H9 (cell line): ENCODE data around the gene LMBR1. TPM values are rescaled to one million over a fixed set of nuclear protein-coding genes. Genes with fewer than 3 reads are reported as not detected.

ENCODE experiments used
- DNase-seq: peaks from one replicate; pipeline ENCODE4 v3.0.0-alpha.2; 2017
- H2AFZ ChIP-seq: one replicate; pipeline ENCODE4 v1.6.1; 2013; ENCODE audit warnings: mild to moderate bottlenecking, low read length, control low read depth, moderate library complexity
- H2AK5ac ChIP-seq: 2 replicates; pipeline ENCODE4 v1.6.1; 2013; ENCODE audit warnings: low read length, control low read depth, mixed read lengths; ENCODE audit not compliant: insufficient read length
- H2BK120ac ChIP-seq: one replicate; pipeline ENCODE4 v1.6.1; 2013; ENCODE audit warnings: low read depth, mild to moderate bottlenecking, low read length, control low read depth, inconsistent platforms; ENCODE audit not compliant: poor library complexity, severe bottlenecking
- H2BK12ac ChIP-seq: 2 replicates; pipeline ENCODE4 v1.6.1; 2013; ENCODE audit warnings: low read length, control low read depth, mixed read lengths, low read depth; ENCODE audit not compliant: insufficient read length
- H2BK15ac ChIP-seq: 2 replicates; pipeline ENCODE4 v1.6.1; 2013; ENCODE audit warnings: low read depth, low read length, control low read depth
- H2BK20ac ChIP-seq: one replicate; pipeline ENCODE4 v1.6.1; 2013; ENCODE audit warnings: low read depth, mild to moderate bottlenecking, low read length, control low read depth, inconsistent platforms; ENCODE audit not compliant: poor library complexity, severe bottlenecking
- H2BK5ac ChIP-seq: 2 replicates; pipeline ENCODE4 v1.6.1; 2013; ENCODE audit warnings: low read length, control low read depth, mixed read lengths; ENCODE audit not compliant: insufficient read length
- H3K14ac ChIP-seq: 2 replicates; pipeline ENCODE4 v1.6.1; 2013; ENCODE audit warnings: low read length, control low read depth; ENCODE audit not compliant: insufficient read depth
- H3K18ac ChIP-seq: 2 replicates; pipeline ENCODE4 v1.6.1; 2013; ENCODE audit warnings: low read depth, mild to moderate bottlenecking, mixed read lengths, low read length, control low read depth; ENCODE audit not compliant: insufficient read length
- H3K23ac ChIP-seq: 2 replicates; pipeline ENCODE4 v1.6.1; 2013; ENCODE audit warnings: low read length, control low read depth, mixed read lengths, low read depth; ENCODE audit not compliant: insufficient read length
- H3K23me2 ChIP-seq: 2 replicates; pipeline ENCODE4 v1.6.1; 2013; ENCODE audit warnings: low read depth, mild to moderate bottlenecking, mixed read lengths, low read length, control low read depth; ENCODE audit not compliant: insufficient read length, poor library complexity, severe bottlenecking
- H3K27ac ChIP-seq: 2 replicates; pipeline ENCODE4 v1.5.1; 2013; ENCODE audit warnings: low read length, control low read depth, mixed read lengths, low read depth; ENCODE audit not compliant: insufficient read length
- H3K27me3 ChIP-seq: 2 replicates; pipeline ENCODE4 v1.6.1; 2013; ENCODE audit warnings: low read length, control low read depth, inconsistent platforms; ENCODE audit not compliant: insufficient read depth
- H3K4ac ChIP-seq: 2 replicates; pipeline ENCODE4 v1.6.1; 2013; ENCODE audit warnings: low read depth, mild to moderate bottlenecking, control low read depth, inconsistent platforms, low read length, moderate library complexity
- H3K4me1 ChIP-seq: 2 replicates; pipeline ENCODE4 v1.6.1; 2013; ENCODE audit warnings: low read length, control low read depth, inconsistent platforms; ENCODE audit not compliant: insufficient read depth
- H3K4me2 ChIP-seq: 2 replicates; pipeline ENCODE4 v1.6.1; 2013; ENCODE audit warnings: low read length, control low read depth, mixed read lengths; ENCODE audit not compliant: insufficient read length, insufficient read depth
- H3K56ac ChIP-seq: 2 replicates; pipeline ENCODE4 v1.6.1; 2013; ENCODE audit warnings: low read depth, mild to moderate bottlenecking, mixed read lengths, low read length, control low read depth; ENCODE audit not compliant: insufficient read length
- H3K79me1 ChIP-seq: 2 replicates; pipeline ENCODE4 v1.6.1; 2013; ENCODE audit warnings: low read depth, mild to moderate bottlenecking, moderate library complexity, low read length, control low read depth, inconsistent platforms; ENCODE audit not compliant: insufficient read depth, poor library complexity, severe bottlenecking
- H3K79me2 ChIP-seq: 2 replicates; pipeline ENCODE4 v1.6.1; 2013; ENCODE audit warnings: low read length, control low read depth, inconsistent platforms; ENCODE audit not compliant: insufficient read depth
- H3K9ac ChIP-seq: 2 replicates; pipeline ENCODE4 v1.6.1; 2013; ENCODE audit warnings: low read length, control low read depth, mixed read lengths; ENCODE audit not compliant: insufficient read length; ENCODE audit errors: extremely low read depth
- H3K9me3 ChIP-seq: one replicate; pipeline ENCODE4 v1.6.1; 2013; ENCODE audit warnings: low read depth, low read length, inconsistent platforms; ENCODE audit not compliant: control insufficient read depth
- H3T11ph ChIP-seq: one replicate; pipeline ENCODE4 v1.6.1; 2013; ENCODE audit warnings: mild to moderate bottlenecking, low read length, control low read depth, inconsistent platforms
- H4K20me1 ChIP-seq: one replicate; pipeline ENCODE4 v1.6.1; 2013; ENCODE audit not compliant: control insufficient read depth, insufficient read length, insufficient read depth
- H4K5ac ChIP-seq: 2 replicates; pipeline ENCODE4 v1.6.1; 2013; ENCODE audit warnings: low read depth, mild to moderate bottlenecking, mixed read lengths, low read length, control low read depth; ENCODE audit not compliant: insufficient read length
- H4K8ac ChIP-seq: replicated peaks from 2 replicates; pipeline ENCODE4 v1.6.1; 2013; ENCODE audit warnings: low read length, control low read depth, mixed read lengths, low read depth; ENCODE audit not compliant: insufficient read length
- H4K91ac ChIP-seq: 2 replicates; pipeline ENCODE4 v1.6.1; 2013; ENCODE audit warnings: low read depth, mild to moderate bottlenecking, moderate library complexity, mixed read lengths, low read length, control low read depth; ENCODE audit not compliant: insufficient read length
- H3K27ac Mint-ChIP-seq, 3 experiments: 2 replicates in 2 of 3; 3 replicates in 1 of 3; pipeline ENCODE4 v1.8.0; 2020 to 2021; ENCODE audit warnings: mixed read lengths in 3 of 3, mild to moderate bottlenecking in 1 of 3, moderate library complexity in 1 of 3
- H3K27me3 Mint-ChIP-seq: 2 replicates; pipeline ENCODE4 v1.8.0; 2021; ENCODE audit warnings: low read depth, mild to moderate bottlenecking, moderate library complexity, mixed read lengths
- H3K36me3 Mint-ChIP-seq, 3 experiments: 2 replicates in 2 of 3; 3 replicates in 1 of 3; pipeline ENCODE4 v1.8.0; 2020 to 2021; ENCODE audit warnings: low read depth in 3 of 3, mixed read lengths in 3 of 3; ENCODE audit not compliant: insufficient read depth in 1 of 3
- H3K4me1 Mint-ChIP-seq, 2 experiments: 2 replicates each; pipeline ENCODE4 v1.8.0; 2020; ENCODE audit warnings: mixed read lengths in 2 of 2
- H3K4me3 Mint-ChIP-seq, 2 experiments: 2 replicates in 1 of 2; 3 replicates in 1 of 2; pipeline ENCODE4 v1.8.0; 2020 to 2021; ENCODE audit warnings: mild to moderate bottlenecking in 2 of 2, mixed read lengths in 2 of 2, moderate library complexity in 1 of 2
- H3K9me3 Mint-ChIP-seq, 2 experiments: 2 replicates in 1 of 2; 3 replicates in 1 of 2; pipeline ENCODE4 v1.8.0; 2020; ENCODE audit warnings: mild to moderate bottlenecking in 2 of 2, mixed read lengths in 2 of 2, moderate library complexity in 1 of 2
- WGBS: extraction: QIAGEN DNeasy Blood & Tissue Kit; methylation state at CpG from one replicate; pipeline ENCODE4 v1.1.7; 2013; ENCODE audit warnings: missing lambda C conversion rate, low lambda C conversion rate, mixed read lengths; ENCODE audit not compliant: insufficient read length; ENCODE audit errors: extremely low coverage; 5-methylcytosine and 5-hydroxymethylcytosine counted together
- total RNA-seq: library from RNA; stranded (reverse); gene quantifications from 2 replicates; pipeline ENCODE4 v1.2.1, GENCODE V29; 2021
- TF ChIP-seq, protein P1 (sequence below): fragments of 200-600 bp; sonication (generic); conservative IDR thresholded peaks from 3 replicates; pipeline ENCODE4 v1.8.0; 2021; ENCODE audit warnings: antibody characterized with exemption, mild to moderate bottlenecking

LMBR1 gene
- total RNA-seq, 1 experiment from 2014 or later: 62.3 TPM

DNA sequence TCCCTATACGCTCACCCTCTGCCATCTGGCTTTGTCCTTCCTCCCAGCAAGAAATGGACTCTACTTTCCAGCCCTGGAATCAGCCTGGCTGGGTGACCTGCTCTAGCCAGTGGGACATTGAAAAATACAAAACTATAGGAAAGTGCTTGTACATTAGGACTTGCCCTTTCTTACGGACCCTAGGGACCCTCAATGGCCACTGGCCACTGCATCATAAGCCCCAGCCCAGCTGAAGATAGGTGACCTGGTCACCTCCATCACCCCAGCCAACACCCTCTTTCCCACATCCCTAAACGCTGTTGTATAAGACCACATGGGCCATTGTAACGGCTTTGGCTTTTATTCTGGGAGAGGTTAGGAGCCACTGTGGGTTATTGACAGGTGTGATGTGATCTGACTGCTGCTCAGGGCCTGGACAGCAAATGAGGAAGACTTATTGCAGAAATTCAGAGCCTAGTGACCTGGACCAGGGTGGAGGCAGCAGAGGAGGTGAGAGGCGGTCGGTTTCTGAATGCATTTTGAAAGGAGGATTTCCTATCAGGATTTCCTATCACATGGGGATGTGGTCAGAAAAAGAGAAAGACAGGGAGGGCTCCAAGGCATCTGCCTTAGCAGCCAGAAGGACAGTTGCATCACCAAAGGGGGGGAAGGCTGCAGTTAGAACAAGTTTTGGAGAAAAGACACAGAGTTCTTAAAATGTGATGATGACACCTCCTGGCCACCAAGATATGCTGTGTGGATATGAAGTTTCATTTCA lies 2.2 kb upstream of the LMBR1 start:
- H3K36me3 Mint-ChIP-seq: peaks cover 0 to 2% (median 0%) of the 10 kb centered on the region in 3 experiments; a peak in 2 of 7 replicates
- H2BK15ac ChIP-seq: no peak overlapping the region
- no peak overlapping the region for H2BK120ac ChIP-seq
- no peak overlapping the region for H3T11ph ChIP-seq
- no peaks in the 10 kb centered on the region; the same call in 1 of the 2 replicates for H3K4me1 ChIP-seq
- H2BK20ac ChIP-seq: no peak overlapping the region
- H4K5ac ChIP-seq: no peak overlapping the region
- H3K9me3 Mint-ChIP-seq: peaks cover 0 to 1% of the 10 kb centered on the region in 2 experiments; a peak in 1 of 5 replicates
- no peak overlapping the region for H3K27ac Mint-ChIP-seq
- no peak overlapping the region for H4K8ac ChIP-seq
- peak overlapping the region; percentile 19 to 52; a peak in 2 of 5 replicates for H3K4me3 Mint-ChIP-seq
- no peak overlapping the region for H2BK12ac ChIP-seq
- H3K79me1 ChIP-seq: peaks cover 2% of the 10 kb centered on the region
- H3K4me2 ChIP-seq: no peak overlapping the region
- H3K9ac ChIP-seq: no peak overlapping the region
- TF ChIP-seq, protein P1, sequence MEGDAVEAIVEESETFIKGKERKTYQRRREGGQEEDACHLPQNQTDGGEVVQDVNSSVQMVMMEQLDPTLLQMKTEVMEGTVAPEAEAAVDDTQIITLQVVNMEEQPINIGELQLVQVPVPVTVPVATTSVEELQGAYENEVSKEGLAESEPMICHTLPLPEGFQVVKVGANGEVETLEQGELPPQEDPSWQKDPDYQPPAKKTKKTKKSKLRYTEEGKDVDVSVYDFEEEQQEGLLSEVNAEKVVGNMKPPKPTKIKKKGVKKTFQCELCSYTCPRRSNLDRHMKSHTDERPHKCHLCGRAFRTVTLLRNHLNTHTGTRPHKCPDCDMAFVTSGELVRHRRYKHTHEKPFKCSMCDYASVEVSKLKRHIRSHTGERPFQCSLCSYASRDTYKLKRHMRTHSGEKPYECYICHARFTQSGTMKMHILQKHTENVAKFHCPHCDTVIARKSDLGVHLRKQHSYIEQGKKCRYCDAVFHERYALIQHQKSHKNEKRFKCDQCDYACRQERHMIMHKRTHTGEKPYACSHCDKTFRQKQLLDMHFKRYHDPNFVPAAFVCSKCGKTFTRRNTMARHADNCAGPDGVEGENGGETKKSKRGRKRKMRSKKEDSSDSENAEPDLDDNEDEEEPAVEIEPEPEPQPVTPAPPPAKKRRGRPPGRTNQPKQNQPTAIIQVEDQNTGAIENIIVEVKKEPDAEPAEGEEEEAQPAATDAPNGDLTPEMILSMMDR: no peak
- H3K27me3 Mint-ChIP-seq: peaks cover 16% of the 10 kb centered on the region
- no peaks in the 10 kb centered on the region for H3K23me2 ChIP-seq
- H3K4ac ChIP-seq: no peak overlapping the region
- H2AFZ ChIP-seq: no peak overlapping the region
- no peak overlapping the region for H2AK5ac ChIP-seq
- H3K23ac ChIP-seq: no peak overlapping the region
- H4K91ac ChIP-seq: no peak overlapping the region
- no peak for DNase-seq
- no peaks in the 10 kb centered on the region for H4K20me1 ChIP-seq
- no peak overlapping the region for H3K56ac ChIP-seq
- no peaks in the 10 kb centered on the region for H3K27me3 ChIP-seq
- peaks cover 9% of the 10 kb centered on the region; the same call in 1 of the 2 replicates for H3K79me2 ChIP-seq
- no peaks in the 10 kb centered on the region for H3K9me3 ChIP-seq
- no peak overlapping the region for H3K14ac ChIP-seq
- no CpG with 5 or more reads among the region's 6 CpGs for WGBS
- H3K18ac ChIP-seq: no peak overlapping the region
- H3K27ac ChIP-seq: no peak overlapping the region
- H2BK5ac ChIP-seq: no peak overlapping the region
- peaks cover 10 to 11% of the 10 kb centered on the region in 2 experiments for H3K4me1 Mint-ChIP-seq
